Subcutaneous abdominal adipose tissue (tissue), 5 donors: Measurements from ENCODE around the gene ADPRM.

ENCODE experiments used
- H3K27ac ChIP-seq: one replicate; pipeline ENCODE4 v1.7.0; 2013; ENCODE audit warnings: low read depth, mild to moderate bottlenecking, inconsistent platforms, low read length, moderate library complexity
- H3K27me3 ChIP-seq, 5 donors: one replicate each; pipeline ENCODE4 v1.7.0; 2013; ENCODE audit warnings: low read length in 5 of 5, inconsistent platforms in 1 of 5; ENCODE audit not compliant: control insufficient read depth in 5 of 5, insufficient read depth in 4 of 5
- H3K36me3 ChIP-seq, 5 donors: one replicate each; pipeline ENCODE4 v1.7.0; 2013; ENCODE audit warnings: low read length in 5 of 5; ENCODE audit not compliant: control insufficient read depth in 5 of 5, insufficient read depth in 5 of 5
- H3K4me1 ChIP-seq, 5 donors: one replicate each; pipeline ENCODE4 v1.7.0; 2013; ENCODE audit warnings: low read length in 5 of 5, mild to moderate bottlenecking in 3 of 5, moderate library complexity in 1 of 5; ENCODE audit not compliant: control insufficient read depth in 5 of 5, insufficient read depth in 5 of 5
- H3K4me3 ChIP-seq, 5 donors: one replicate each; pipeline ENCODE4 v1.7.0; 2013; ENCODE audit warnings: low read length in 5 of 5, low read depth in 1 of 5
- H3K9ac ChIP-seq, 5 donors: one replicate each; pipeline ENCODE4 v1.7.0; 2013; ENCODE audit warnings: low read length in 5 of 5, mild to moderate bottlenecking in 4 of 5, moderate library complexity in 3 of 5
- H3K9me3 ChIP-seq, 5 donors: one replicate each; pipeline ENCODE4 v1.7.0; 2013; ENCODE audit warnings: low read length in 5 of 5; ENCODE audit not compliant: control insufficient read depth in 5 of 5
- donor health status: healthy.
- donor health status: healthy.
- donor health status: healthy.
- donor health status: healthy.
- donor health status: healthy.

Gene ADPRM

DNA sequence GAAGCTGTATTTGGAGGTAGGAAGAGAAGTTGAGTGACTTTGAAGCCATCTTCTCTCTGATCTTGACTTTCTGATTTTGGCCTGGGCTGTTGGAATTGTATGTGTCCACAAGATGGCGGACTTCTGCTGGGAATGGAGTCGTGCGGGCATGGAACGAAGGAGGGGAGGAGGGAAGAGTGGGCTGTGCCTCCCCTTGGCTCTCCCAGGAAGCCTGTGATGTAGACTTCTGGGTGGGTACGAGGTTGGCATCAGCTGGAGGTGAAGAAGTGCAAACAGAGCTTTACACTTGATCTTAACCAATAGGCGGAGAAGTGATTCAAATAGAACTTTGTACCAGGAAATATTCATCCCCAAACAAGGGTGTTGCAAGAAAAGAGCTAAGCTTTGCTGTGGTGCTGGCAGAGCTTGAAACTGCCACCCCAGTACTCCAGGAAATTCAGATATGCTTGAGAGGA, 39.8 kb downstream of the ADPRM start:
- H3K27me3 ChIP-seq: no peaks in the 10 kb centered on the region
- H3K27ac ChIP-seq: no peak overlapping the region
- H3K9ac ChIP-seq: no peak overlapping the region
- no peaks in the 10 kb centered on the region for H3K36me3 ChIP-seq
- no peaks in the 10 kb centered on the region for H3K9me3 ChIP-seq
- no peak overlapping the region for H3K4me3 ChIP-seq
- peaks cover 0 to 16% (median 8%) of the 10 kb centered on the region in 5 donors for H3K4me1 ChIP-seq

DNA sequence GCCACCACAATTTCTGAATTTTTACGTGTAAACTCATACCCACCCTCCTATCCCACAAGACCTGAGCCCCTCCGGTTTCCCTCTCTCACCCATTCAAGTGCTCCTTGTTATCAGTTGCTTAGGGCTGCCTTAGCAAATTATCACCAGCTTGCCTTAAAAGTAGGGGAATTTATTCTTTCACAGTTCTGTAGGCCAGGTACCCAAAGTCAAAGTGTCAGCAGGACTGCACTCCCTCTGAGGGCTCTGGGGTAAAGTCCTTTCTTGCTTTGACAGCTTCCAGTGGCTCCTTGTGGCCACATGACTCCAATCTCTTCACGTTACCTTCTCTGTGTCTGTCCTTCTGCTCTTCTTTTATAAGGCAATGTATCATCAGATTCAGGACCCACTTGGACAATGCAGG, 40.3 kb downstream of the ADPRM start:
- Histone ChIP-seq H3K9ac (no peak overlapping the region), H3K27me3 (no peaks in the 10 kb centered on the region), H3K9me3 (no peaks in the 10 kb centered on the region), H3K27ac (no peak overlapping the region), H3K36me3 (no peaks in the 10 kb centered on the region), H3K4me1 (peaks cover 0 to 16% (median 8%) of the 10 kb centered on the region in 5 donors), H3K4me3 (no peak overlapping the region)

DNA sequence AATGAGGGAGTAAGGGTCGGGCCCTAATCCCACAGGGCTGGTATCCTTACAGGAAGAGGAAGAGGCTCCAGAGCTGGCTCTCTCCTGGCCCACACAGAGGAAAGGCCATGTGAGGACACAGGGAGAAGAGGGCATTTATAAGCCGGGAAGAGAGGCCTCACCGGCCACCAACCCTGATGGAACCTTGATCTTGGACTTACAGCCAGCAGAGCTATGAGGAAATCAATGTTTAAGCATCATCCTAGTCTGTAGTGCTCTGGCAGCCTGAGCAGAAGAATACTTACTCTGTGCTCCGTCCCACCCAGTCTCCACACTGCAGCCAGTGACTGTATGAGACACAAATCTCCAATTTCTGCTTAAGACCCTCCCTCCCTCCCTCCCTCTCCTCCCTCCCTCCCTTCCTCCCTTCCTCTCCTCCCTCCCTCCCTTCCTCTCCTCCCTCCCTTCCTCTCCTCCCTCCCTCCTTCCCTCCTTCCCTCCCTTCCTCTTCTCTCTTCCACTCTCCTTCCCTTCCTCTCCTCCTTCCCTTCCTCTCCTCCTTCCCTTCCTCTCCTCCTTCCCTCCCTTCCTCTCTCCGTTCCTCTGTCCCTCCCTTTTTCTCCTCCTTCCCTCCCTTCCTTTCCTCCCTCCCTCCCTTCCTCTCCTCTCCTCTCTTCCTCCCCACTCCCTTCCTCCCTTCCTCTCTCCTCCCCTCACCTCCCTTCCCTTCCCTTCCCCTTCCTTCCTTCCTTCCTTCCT, 41.3 kb downstream of the ADPRM start:
- no peaks in the 10 kb centered on the region for H3K27me3 ChIP-seq
- no peak overlapping the region for H3K27ac ChIP-seq
- peaks cover 0 to 16% (median 10%) of the 10 kb centered on the region in 5 donors for H3K4me1 ChIP-seq
- no peak overlapping the region for H3K9ac ChIP-seq
- no peak overlapping the region for H3K4me3 ChIP-seq
- H3K9me3 ChIP-seq: no peaks in the 10 kb centered on the region
- no peaks in the 10 kb centered on the region for H3K36me3 ChIP-seq

DNA sequence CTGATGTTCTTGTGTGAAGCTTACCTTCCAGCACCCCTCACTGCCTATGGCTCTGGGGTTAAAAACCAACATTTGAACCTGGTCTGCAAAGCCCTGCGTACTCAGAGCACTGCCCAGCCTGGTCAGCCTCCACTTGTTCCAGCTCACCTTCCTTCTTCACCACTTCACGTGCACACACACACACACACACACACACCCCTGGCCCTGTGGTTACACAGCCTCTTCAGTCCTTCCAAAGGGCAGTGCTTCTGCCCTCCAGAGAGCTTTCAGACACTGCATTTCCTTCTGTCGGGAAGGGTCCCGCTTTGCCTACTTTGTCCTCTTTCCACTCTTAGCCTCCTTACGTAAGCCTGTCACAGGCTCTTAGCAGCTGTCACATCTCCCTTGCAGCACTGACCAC, 42.0 kb downstream of the ADPRM start:
- peaks cover 0 to 18% (median 10%) of the 10 kb centered on the region in 5 donors for H3K4me1 ChIP-seq
- no peaks in the 10 kb centered on the region for H3K27me3 ChIP-seq
- no peak overlapping the region for H3K4me3 ChIP-seq
- H3K27ac ChIP-seq: no peak overlapping the region
- H3K36me3 ChIP-seq: no peaks in the 10 kb centered on the region
- H3K9me3 ChIP-seq: no peaks in the 10 kb centered on the region
- no peak overlapping the region for H3K9ac ChIP-seq

DNA sequence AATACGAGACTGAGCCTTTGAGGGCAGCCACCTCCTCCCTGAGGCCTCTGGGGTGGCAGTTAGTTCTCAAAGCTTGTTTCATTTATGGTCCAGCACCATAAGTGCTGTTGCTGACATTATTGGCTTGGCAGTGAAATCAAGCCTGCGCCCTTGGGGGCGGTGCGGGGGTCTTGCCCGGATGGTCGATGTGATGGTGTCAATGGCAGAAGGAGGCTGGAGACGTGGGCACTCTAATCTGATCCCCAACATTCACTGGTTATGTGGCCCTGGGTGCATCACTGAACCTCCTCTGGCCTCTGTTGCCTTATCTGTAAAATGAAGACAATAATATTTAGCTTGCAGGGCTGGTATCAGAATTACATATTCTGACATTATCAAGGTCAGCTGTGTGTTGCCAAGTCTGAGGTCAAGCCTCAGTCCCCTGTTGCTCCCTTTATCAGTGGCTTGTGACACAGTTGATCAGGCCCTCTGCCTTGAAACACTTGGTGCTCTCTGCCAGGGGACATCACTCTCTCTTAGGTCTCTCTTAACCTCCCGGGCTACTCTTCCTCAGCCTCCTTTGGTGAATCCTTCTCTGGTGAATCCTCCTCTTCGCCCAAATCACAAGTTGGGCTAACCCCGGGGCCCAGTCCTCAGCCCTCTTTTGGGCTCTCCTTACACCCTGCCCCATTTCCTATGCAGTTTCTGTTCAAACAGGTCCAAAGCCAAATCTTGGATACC, 44.2 kb downstream of the ADPRM start:
- Histone ChIP-seq H3K4me3 (no peak overlapping the region), H3K9me3 (no peaks in the 10 kb centered on the region), H3K36me3 (no peaks in the 10 kb centered on the region), H3K4me1 (peaks cover 0 to 18% (median 15%) of the 10 kb centered on the region in 5 donors), H3K27me3 (no peaks in the 10 kb centered on the region), H3K27ac (no peak overlapping the region), H3K9ac (no peak overlapping the region)

GRCh38 chr17:10742431-10742830, 45.0 kb downstream of the ADPRM start:
- H3K4me3 ChIP-seq: no peak overlapping the region
- H3K4me1 ChIP-seq: peaks cover 0 to 15% (median 12%) of the 10 kb centered on the region in 5 donors
- no peak overlapping the region for H3K27ac ChIP-seq
- peaks cover 0 to 3% (median 0%) of the 10 kb centered on the region in 5 donors for H3K27me3 ChIP-seq
- no peak overlapping the region for H3K9ac ChIP-seq
- H3K36me3 ChIP-seq: no peaks in the 10 kb centered on the region
- H3K9me3 ChIP-seq: no peaks in the 10 kb centered on the region

DNA sequence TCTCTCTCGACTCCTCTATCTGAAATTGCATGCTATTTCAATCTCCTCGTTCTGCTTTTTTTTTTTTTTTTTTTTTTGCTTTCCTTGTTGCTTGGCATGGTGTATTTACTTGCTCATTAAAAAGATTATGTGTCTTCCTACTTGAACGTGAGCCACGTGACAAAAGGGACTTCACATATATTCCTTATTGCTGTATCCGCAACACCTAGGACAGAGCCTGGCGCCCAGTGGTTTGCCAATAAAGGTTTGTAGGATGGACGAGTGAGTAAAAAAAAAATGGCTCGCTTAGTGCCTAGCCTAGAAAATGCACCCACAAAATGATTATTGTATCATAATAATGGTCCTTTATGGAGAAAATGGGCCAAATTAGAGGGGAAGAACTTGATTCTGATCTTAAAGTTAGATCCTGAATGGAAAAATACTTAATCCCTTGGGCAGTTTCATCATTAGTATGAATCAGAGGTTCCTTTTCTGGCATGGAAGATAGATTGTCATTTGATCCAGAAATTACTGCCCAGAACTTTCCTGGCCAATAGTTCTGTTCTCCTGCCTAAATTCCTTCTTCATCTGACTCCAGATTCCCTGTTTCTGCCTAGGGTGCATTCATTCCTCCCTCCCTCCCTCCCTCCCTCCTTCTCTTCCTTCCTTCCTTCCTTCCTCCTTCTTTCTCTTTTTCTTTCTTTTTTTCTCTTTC, 46.1 kb downstream of the ADPRM start:
- H3K36me3 ChIP-seq: no peaks in the 10 kb centered on the region
- H3K9me3 ChIP-seq: no peaks in the 10 kb centered on the region
- no peak overlapping the region for H3K4me3 ChIP-seq
- H3K4me1 ChIP-seq: peaks cover 0 to 13% (median 4%) of the 10 kb centered on the region in 5 donors
- peak overlapping the region in 1 of 5 donors; percentile 48 for H3K9ac ChIP-seq
- peak overlapping the region; percentile 70 for H3K27ac ChIP-seq
- H3K27me3 ChIP-seq: peaks cover 0 to 4% (median 0%) of the 10 kb centered on the region in 5 donors

DNA sequence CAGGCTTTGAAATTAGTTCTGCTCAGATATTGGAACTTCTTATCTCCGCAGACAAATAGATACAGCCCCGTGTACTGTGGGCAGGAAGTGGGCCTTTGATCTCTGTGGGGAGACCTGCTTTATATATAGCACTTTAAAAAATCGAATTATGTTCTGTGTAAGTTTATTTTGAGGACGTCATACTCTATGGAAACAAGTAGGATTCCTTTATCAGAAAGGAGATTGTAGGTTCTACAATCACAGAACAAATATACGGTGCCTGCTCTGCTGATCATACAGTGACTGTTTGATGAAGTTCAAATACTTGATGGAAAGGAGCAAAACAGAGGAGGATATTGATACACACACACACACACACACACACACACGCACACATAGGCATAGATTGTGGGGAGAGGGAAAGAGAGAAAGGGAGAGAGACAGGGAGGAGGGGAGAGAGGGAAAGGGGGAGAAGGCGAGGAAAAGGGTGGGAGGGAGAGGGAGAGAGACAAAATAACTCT, 47.2 kb downstream of the ADPRM start:
- no peaks in the 10 kb centered on the region for H3K9me3 ChIP-seq
- no peak overlapping the region for H3K9ac ChIP-seq
- H3K4me3 ChIP-seq: no peak overlapping the region
- peaks cover 0 to 16% (median 4%) of the 10 kb centered on the region in 5 donors for H3K4me1 ChIP-seq
- no peak overlapping the region for H3K27ac ChIP-seq
- H3K36me3 ChIP-seq: no peaks in the 10 kb centered on the region
- peaks cover 0 to 4% (median 0%) of the 10 kb centered on the region in 5 donors for H3K27me3 ChIP-seq

- Histone ChIP-seq H3K27ac (no peak overlapping the region), H3K4me3 (no peak overlapping the region), H3K9ac (no peak overlapping the region), H3K9me3 (no peaks in the 10 kb centered on the region), H3K4me1 (peaks cover 0 to 16% (median 4%) of the 10 kb centered on the region in 5 donors), H3K27me3 (peaks cover 0 to 4% (median 0%) of the 10 kb centered on the region in 5 donors), H3K36me3 (no peaks in the 10 kb centered on the region)
Measured at GRCh38 chr17:10745231-10745630, 47.8 kb downstream of the ADPRM start.
